Duodenal mucosa (tissue), 2 donors: ENCODE results near the gene SH3PXD2A.

ENCODE experiments used
- H3K27ac ChIP-seq: one replicate; pipeline ENCODE4 v1.7.0; 2013; ENCODE audit warnings: low read depth, low read length
- H3K27me3 ChIP-seq, 2 donors: one replicate each; pipeline ENCODE4 v1.7.0; 2013; ENCODE audit warnings: low read length in 2 of 2, control low read depth in 1 of 2; ENCODE audit not compliant: insufficient read depth in 2 of 2, control insufficient read depth in 1 of 2
- H3K36me3 ChIP-seq, 2 donors: one replicate each; pipeline ENCODE4 v1.7.0; 2013; ENCODE audit warnings: low read length in 2 of 2, control low read depth in 1 of 2; ENCODE audit not compliant: insufficient read depth in 2 of 2, control insufficient read depth in 1 of 2
- H3K4me1 ChIP-seq, 2 donors: one replicate each; pipeline ENCODE4 v1.7.0; 2013; ENCODE audit warnings: low read length in 2 of 2, control low read depth in 1 of 2; ENCODE audit not compliant: insufficient read depth in 2 of 2, control insufficient read depth in 1 of 2
- H3K4me3 ChIP-seq, 2 donors: one replicate each; pipeline ENCODE4 v1.7.0; 2013; ENCODE audit warnings: low read length in 2 of 2, low read depth in 1 of 2
- H3K9ac ChIP-seq, 2 donors: one replicate each; pipeline ENCODE4 v1.7.0; 2013; ENCODE audit warnings: low read length in 2 of 2, low read depth in 1 of 2
- H3K9me3 ChIP-seq, 2 donors: one replicate each; pipeline ENCODE4 v1.7.0; 2013; ENCODE audit warnings: low read length in 2 of 2, control low read depth in 1 of 2; ENCODE audit not compliant: control insufficient read depth in 1 of 2

Gene SH3PXD2A

GRCh38 chr10:103712146-103712545 is 143.2 kb downstream of the SH3PXD2A start:
- no peak overlapping the region for H3K27ac ChIP-seq
- H3K9me3 ChIP-seq = no peaks in the 10 kb centered on the region
- no peaks in the 10 kb centered on the region for H3K36me3 ChIP-seq
- peak overlapping the region in 1 of 2 donors; percentile 34 for H3K9ac ChIP-seq
- no peaks in the 10 kb centered on the region for H3K27me3 ChIP-seq
- H3K4me3 ChIP-seq = no peak overlapping the region
- peaks cover 8 to 12% of the 10 kb centered on the region in 2 donors for H3K4me1 ChIP-seq

GRCh38 chr10:103711351-103711994 is 143.9 kb downstream of the SH3PXD2A start:
- Histone ChIP-seq H3K36me3 (no peaks in the 10 kb centered on the region), H3K4me1 (peaks cover 3 to 10% of the 10 kb centered on the region in 2 donors), H3K9me3 (no peaks in the 10 kb centered on the region), H3K4me3 (no peak overlapping the region), H3K27ac (no peak overlapping the region), H3K9ac (no peak overlapping the region), H3K27me3 (no peaks in the 10 kb centered on the region)

DNA sequence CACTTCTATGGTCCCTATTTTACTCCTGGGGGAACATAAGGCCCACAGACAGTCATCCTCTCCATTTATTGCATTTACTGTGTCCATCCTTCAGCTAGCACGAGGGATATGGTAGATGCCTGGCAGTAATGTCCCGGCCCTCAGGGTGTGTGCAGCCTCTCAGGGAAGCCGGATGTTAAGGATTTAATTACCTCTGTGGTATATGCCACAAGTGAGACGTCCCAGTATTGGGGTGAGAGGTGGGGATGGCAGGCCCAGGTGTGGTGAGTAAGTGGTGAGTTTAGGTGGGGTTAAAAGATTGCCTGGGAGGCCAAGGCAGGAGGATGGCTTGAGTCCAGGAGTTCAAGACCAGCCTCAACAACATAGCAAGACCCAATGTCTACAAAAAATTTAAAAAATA is 144.9 kb downstream of the SH3PXD2A start:
- Histone ChIP-seq H3K27me3 (no peaks in the 10 kb centered on the region), H3K9ac (no peak overlapping the region), H3K4me1 (peaks cover 0 to 8% of the 10 kb centered on the region in 2 donors), H3K27ac (no peak overlapping the region), H3K4me3 (no peak overlapping the region), H3K9me3 (no peaks in the 10 kb centered on the region), H3K36me3 (no peaks in the 10 kb centered on the region)

- Histone ChIP-seq H3K9me3 (no peaks in the 10 kb centered on the region), H3K36me3 (no peaks in the 10 kb centered on the region), H3K4me3 (no peak overlapping the region), H3K27ac (no peak overlapping the region), H3K27me3 (no peaks in the 10 kb centered on the region), H3K4me1 (peaks cover 0 to 8% of the 10 kb centered on the region in 2 donors), H3K9ac (no peak overlapping the region)
Observed at GRCh38 chr10:103709341-103709920, 145.9 kb downstream of the SH3PXD2A start.

- Histone ChIP-seq H3K4me3 (no peak overlapping the region), H3K9me3 (no peaks in the 10 kb centered on the region), H3K9ac (no peak overlapping the region), H3K36me3 (no peaks in the 10 kb centered on the region), H3K4me1 (peaks cover 0 to 8% of the 10 kb centered on the region in 2 donors), H3K27me3 (no peaks in the 10 kb centered on the region), H3K27ac (no peak overlapping the region)
Observed at GRCh38 chr10:103708627-103709288, 146.6 kb downstream of the SH3PXD2A start.

DNA sequence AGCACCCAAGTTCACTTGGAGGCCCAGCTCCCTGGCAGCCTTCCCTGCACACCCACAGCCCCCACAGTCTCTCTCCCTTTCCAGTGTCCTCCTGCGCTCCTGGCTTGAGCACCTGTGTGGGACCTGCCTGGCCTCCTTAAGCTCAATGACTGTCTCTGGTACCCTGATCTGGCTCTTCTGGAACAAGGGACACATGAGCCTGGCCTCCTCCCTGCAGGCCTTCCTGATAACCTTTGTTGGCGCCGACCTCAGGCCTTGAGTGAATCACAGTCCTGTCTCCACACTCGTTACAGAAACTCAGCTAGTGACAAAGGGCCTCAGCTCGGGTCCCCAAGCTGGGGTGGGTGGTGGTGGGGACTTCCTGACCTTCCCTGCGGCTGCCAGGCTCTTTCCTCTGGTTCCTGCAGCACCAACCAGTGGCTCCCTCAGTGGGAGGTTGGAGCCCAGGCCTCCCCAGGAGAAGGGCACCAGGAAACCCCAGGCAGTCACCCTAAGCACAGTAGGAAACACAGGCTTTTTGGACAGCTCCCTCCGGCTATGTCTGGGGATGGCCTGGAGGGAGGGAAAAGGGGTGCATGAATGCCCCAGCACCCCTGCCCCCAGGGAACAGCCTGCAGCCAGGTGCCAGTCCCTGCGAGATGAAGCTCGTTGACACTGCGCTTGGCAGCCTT is 147.3 kb downstream of the SH3PXD2A start:
- H3K4me3 ChIP-seq = no peak overlapping the region
- H3K9ac ChIP-seq = no peak overlapping the region
- no peaks in the 10 kb centered on the region for H3K36me3 ChIP-seq
- H3K27ac ChIP-seq = no peak overlapping the region
- no peaks in the 10 kb centered on the region for H3K9me3 ChIP-seq
- H3K27me3 ChIP-seq = no peaks in the 10 kb centered on the region
- H3K4me1 ChIP-seq = peaks cover 0 to 8% of the 10 kb centered on the region in 2 donors

GRCh38 chr10:103706762-103707161 is 148.6 kb downstream of the SH3PXD2A start:
- no peaks in the 10 kb centered on the region for H3K27me3 ChIP-seq
- no peaks in the 10 kb centered on the region for H3K36me3 ChIP-seq
- no peak overlapping the region for H3K27ac ChIP-seq
- H3K4me1 ChIP-seq = no peaks in the 10 kb centered on the region
- no peak overlapping the region for H3K4me3 ChIP-seq
- no peak overlapping the region for H3K9ac ChIP-seq
- no peaks in the 10 kb centered on the region for H3K9me3 ChIP-seq

GRCh38 chr10:103706047-103706446 is 149.3 kb downstream of the SH3PXD2A start:
- no peak overlapping the region for H3K27ac ChIP-seq
- H3K36me3 ChIP-seq = no peaks in the 10 kb centered on the region
- no peaks in the 10 kb centered on the region for H3K4me1 ChIP-seq
- no peaks in the 10 kb centered on the region for H3K27me3 ChIP-seq
- H3K9me3 ChIP-seq = no peaks in the 10 kb centered on the region
- no peak overlapping the region for H3K9ac ChIP-seq
- H3K4me3 ChIP-seq = no peak overlapping the region

DNA sequence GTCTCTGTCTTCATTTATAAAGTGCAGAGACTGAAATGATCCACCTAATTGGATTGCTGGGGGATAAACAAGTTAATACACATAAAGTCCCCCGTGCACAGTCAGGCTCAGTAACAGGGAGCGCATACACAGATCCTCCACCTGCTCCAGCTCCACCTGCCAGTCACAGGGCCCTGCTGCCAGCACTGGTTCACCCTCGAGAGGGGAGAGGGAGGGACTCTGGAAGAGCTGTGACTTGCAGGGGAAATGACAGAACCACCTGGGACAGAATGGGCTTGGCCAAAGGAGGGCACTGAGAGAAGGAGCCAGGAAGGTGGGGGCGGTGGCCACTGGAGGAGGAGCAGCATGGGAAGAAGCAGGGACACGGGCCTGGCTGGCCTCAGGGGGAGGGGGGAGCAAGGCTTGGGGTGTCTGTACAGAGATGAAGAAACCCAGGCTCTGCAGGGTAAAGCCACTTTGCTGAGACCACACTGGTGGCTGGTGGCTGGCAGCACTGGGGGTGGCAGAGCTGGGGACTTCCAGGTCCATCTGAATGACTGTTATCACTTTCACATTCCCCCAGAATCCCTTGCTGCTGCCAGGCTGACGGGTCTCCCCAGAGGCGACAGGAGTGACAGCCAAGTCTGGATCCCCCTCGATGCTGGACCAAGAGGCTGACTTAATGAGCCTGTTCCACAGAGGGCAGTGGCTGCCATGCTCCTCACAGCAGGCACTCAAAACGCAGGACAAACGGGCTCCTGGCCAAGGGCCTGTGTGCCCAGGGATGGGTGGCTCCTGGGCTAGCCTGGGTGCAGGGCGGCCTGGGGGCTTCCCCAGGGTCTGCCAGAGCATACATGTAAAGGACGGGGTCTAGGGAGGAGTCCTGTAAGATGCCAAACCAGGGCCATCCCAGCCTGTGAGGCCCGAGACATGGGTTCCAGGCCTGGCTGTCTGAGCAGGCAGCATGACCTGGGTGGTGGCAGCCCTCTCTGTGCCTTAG is 151.1 kb downstream of the SH3PXD2A start:
- Histone ChIP-seq H3K4me3 (no peak overlapping the region), H3K36me3 (no peaks in the 10 kb centered on the region), H3K27me3 (no peaks in the 10 kb centered on the region), H3K27ac (no peak overlapping the region), H3K9me3 (no peaks in the 10 kb centered on the region), H3K4me1 (no peaks in the 10 kb centered on the region), H3K9ac (no peak overlapping the region)
